Esophagus squamous epithelium (tissue), 4 donors: ENCODE results near the gene CHMP1B.

Experiments
- POLR2A ChIP-seq, 4 donors: fragments of 450-650 bp; IDR thresholded peaks; one replicate each; pipeline ENCODE4 v1.6.1; 2017; ENCODE audit warnings: antibody characterized with exemption in 4 of 4, mild to moderate bottlenecking in 4 of 4, moderate library complexity in 3 of 4
- TF ChIP-seq, protein P1 (sequence below), 6 experiments: fragments of 450-650 bp in 4 of 6; fragments of 200-600 bp in 2 of 6; sonication (generic) in 2 of 6; IDR thresholded peaks; one replicate each; pipeline ENCODE4 v1.5.1; 2016 to 2019; ENCODE audit warnings: antibody characterized with exemption in 6 of 6, mild to moderate bottlenecking in 4 of 6, moderate library complexity in 4 of 6

DNA sequence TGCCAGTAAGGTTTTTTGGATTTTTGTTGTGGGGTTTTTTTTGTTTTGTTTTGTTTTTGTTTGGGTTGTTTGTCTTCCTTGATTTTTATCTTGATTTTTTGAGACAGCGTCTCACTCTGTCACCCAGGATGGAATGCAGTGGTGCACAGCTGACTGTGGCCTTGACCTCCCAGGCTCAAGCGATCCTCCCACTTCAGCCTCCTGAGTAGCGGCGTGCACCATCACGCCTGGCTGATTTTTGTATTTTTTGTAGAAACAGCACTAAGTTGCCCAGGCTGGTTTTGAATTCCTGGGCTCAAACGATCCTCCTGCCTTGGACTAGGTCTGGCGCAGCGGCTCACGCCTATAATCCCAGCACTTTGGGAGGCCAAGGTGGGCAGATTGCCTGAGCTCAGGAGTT lies 40.5 kb downstream of the CHMP1B start:
- TF ChIP-seq, protein P1, sequence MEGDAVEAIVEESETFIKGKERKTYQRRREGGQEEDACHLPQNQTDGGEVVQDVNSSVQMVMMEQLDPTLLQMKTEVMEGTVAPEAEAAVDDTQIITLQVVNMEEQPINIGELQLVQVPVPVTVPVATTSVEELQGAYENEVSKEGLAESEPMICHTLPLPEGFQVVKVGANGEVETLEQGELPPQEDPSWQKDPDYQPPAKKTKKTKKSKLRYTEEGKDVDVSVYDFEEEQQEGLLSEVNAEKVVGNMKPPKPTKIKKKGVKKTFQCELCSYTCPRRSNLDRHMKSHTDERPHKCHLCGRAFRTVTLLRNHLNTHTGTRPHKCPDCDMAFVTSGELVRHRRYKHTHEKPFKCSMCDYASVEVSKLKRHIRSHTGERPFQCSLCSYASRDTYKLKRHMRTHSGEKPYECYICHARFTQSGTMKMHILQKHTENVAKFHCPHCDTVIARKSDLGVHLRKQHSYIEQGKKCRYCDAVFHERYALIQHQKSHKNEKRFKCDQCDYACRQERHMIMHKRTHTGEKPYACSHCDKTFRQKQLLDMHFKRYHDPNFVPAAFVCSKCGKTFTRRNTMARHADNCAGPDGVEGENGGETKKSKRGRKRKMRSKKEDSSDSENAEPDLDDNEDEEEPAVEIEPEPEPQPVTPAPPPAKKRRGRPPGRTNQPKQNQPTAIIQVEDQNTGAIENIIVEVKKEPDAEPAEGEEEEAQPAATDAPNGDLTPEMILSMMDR (IDR thresholded peaks at IDR 0.05), result no peak
- no peak for TF ChIP-seq POLR2A (IDR thresholded peaks at IDR 0.05)
